ENCODE measurements around the gene TEX11. TPM values are rescaled to one million over a fixed set of nuclear protein-coding genes. Genes with fewer than 3 reads are reported as not detected.

TEX11 gene
- polyA plus RNA-seq, 1 donor, result 0.09 TPM

GRCh38 chrX:70508296-70508911 lies 400.1 kb downstream of the TEX11 start:
- peaks cover 6% of the 10 kb centered on the region for H3K36me3 ChIP-seq (ENCODE audit: control insufficient read depth, insufficient read depth, low read length)
- no peak overlapping the region for H3K27ac ChIP-seq (ENCODE audit: low read length)
- peaks cover 11% of the 10 kb centered on the region for H3K4me1 ChIP-seq (ENCODE audit: control insufficient read depth, insufficient read depth, low read length)
- WGBS (ENCODE audit: insufficient coverage, low lambda C conversion rate), result no CpG with 5 or more reads among the region's 6 CpGs
- no peak overlapping the region for H3K4me3 ChIP-seq (ENCODE audit: low read length)
- H3K9me3 ChIP-seq (ENCODE audit: control insufficient read depth, low read depth, low read length), result no peaks in the 10 kb centered on the region
- DNase-seq, result peak in 1 of 2 donors; percentile 30
- H3K27me3 ChIP-seq (ENCODE audit: control insufficient read depth, insufficient read depth, low read length), result no peaks in the 10 kb centered on the region

- DNase-seq, result no peak
- peaks cover 31% of the 10 kb centered on the region for H3K36me3 ChIP-seq (ENCODE audit: control insufficient read depth, insufficient read depth, low read length)
- H3K27me3 ChIP-seq (ENCODE audit: control insufficient read depth, insufficient read depth, low read length), result no peaks in the 10 kb centered on the region
- no peak overlapping the region for H3K4me3 ChIP-seq (ENCODE audit: low read length)
- no peaks in the 10 kb centered on the region for H3K9me3 ChIP-seq (ENCODE audit: control insufficient read depth, low read depth, low read length)
- H3K4me1 ChIP-seq (ENCODE audit: control insufficient read depth, insufficient read depth, low read length), result peaks cover 11% of the 10 kb centered on the region
- no CpG with 5 or more reads among the region's 4 CpGs for WGBS (ENCODE audit: insufficient coverage, low lambda C conversion rate)
- H3K27ac ChIP-seq (ENCODE audit: low read length), result no peak overlapping the region
Observed at GRCh38 chrX:70505451-70505841, 403.1 kb downstream of the TEX11 start.

- Histone ChIP-seq H3K27ac (ENCODE audit: low read length) (no peak overlapping the region), H3K9me3 (ENCODE audit: control insufficient read depth, low read depth, low read length) (no peaks in the 10 kb centered on the region), H3K27me3 (ENCODE audit: control insufficient read depth, insufficient read depth, low read length) (no peaks in the 10 kb centered on the region), H3K4me3 (ENCODE audit: low read length) (no peak overlapping the region), H3K4me1 (ENCODE audit: control insufficient read depth, insufficient read depth, low read length) (peaks cover 11% of the 10 kb centered on the region), H3K36me3 (ENCODE audit: control insufficient read depth, insufficient read depth, low read length) (peaks cover 36% of the 10 kb centered on the region)
- DNase-seq, result no peak
- no CpG with 5 or more reads among the region's 6 CpGs for WGBS (ENCODE audit: insufficient coverage, low lambda C conversion rate)
Observed at GRCh38 chrX:70504772-70505450, 403.6 kb downstream of the TEX11 start.

GRCh38 chrX:70500826-70501225 lies 407.7 kb downstream of the TEX11 start:
- Histone ChIP-seq H3K36me3 (ENCODE audit: control insufficient read depth, insufficient read depth, low read length) (peaks cover 61% of the 10 kb centered on the region), H3K27me3 (ENCODE audit: control insufficient read depth, insufficient read depth, low read length) (no peaks in the 10 kb centered on the region), H3K4me1 (ENCODE audit: control insufficient read depth, insufficient read depth, low read length) (no peaks in the 10 kb centered on the region), H3K27ac (ENCODE audit: low read length) (no peak overlapping the region), H3K4me3 (ENCODE audit: low read length) (no peak overlapping the region), H3K9me3 (ENCODE audit: control insufficient read depth, low read depth, low read length) (no peaks in the 10 kb centered on the region)
- no CpG with 5 or more reads among the region's 4 CpGs for WGBS (ENCODE audit: insufficient coverage, low lambda C conversion rate)
- DNase-seq, result no peak

GRCh38 chrX:70498129-70498528 lies 410.4 kb downstream of the TEX11 start:
- WGBS (ENCODE audit: insufficient coverage, low lambda C conversion rate), result no CpG with 5 or more reads among the region's 2 CpGs
- H3K27ac ChIP-seq (ENCODE audit: low read length), result no peak overlapping the region
- peaks cover 75% of the 10 kb centered on the region for H3K36me3 ChIP-seq (ENCODE audit: control insufficient read depth, insufficient read depth, low read length)
- DNase-seq, result no peak
- no peak overlapping the region for H3K4me3 ChIP-seq (ENCODE audit: low read length)
- no peaks in the 10 kb centered on the region for H3K9me3 ChIP-seq (ENCODE audit: control insufficient read depth, low read depth, low read length)
- no peaks in the 10 kb centered on the region for H3K27me3 ChIP-seq (ENCODE audit: control insufficient read depth, insufficient read depth, low read length)
- no peaks in the 10 kb centered on the region for H3K4me1 ChIP-seq (ENCODE audit: control insufficient read depth, insufficient read depth, low read length)

GRCh38 chrX:70497026-70497425 lies 411.5 kb downstream of the TEX11 start:
- H3K36me3 ChIP-seq (ENCODE audit: control insufficient read depth, insufficient read depth, low read length), result peaks cover 77% of the 10 kb centered on the region

GRCh38 chrX:70496491-70496890 lies 412.0 kb downstream of the TEX11 start:
- Histone ChIP-seq H3K27me3 (ENCODE audit: control insufficient read depth, insufficient read depth, low read length) (no peaks in the 10 kb centered on the region), H3K4me1 (ENCODE audit: control insufficient read depth, insufficient read depth, low read length) (no peaks in the 10 kb centered on the region), H3K4me3 (ENCODE audit: low read length) (no peak overlapping the region), H3K36me3 (ENCODE audit: control insufficient read depth, insufficient read depth, low read length) (peaks cover 76% of the 10 kb centered on the region), H3K27ac (ENCODE audit: low read length) (no peak overlapping the region), H3K9me3 (ENCODE audit: control insufficient read depth, low read depth, low read length) (no peaks in the 10 kb centered on the region)
- no peak for DNase-seq
- no CpG with 5 or more reads among the region's 5 CpGs for WGBS (ENCODE audit: insufficient coverage, low lambda C conversion rate)

More at GRCh38 chrX:70497026-70497425, 411.5 kb downstream of the TEX11 start:
- Histone ChIP-seq H3K4me3 (ENCODE audit: low read length) (no peak overlapping the region), H3K4me1 (ENCODE audit: control insufficient read depth, insufficient read depth, low read length) (no peaks in the 10 kb centered on the region), H3K27me3 (ENCODE audit: control insufficient read depth, insufficient read depth, low read length) (no peaks in the 10 kb centered on the region), H3K27ac (ENCODE audit: low read length) (no peak overlapping the region), H3K9me3 (ENCODE audit: control insufficient read depth, low read depth, low read length) (no peaks in the 10 kb centered on the region)
- no CpG with 5 or more reads among the region's 3 CpGs for WGBS (ENCODE audit: insufficient coverage, low lambda C conversion rate)
- no peak for DNase-seq

- DNase-seq, result no peak
- WGBS (ENCODE audit: insufficient coverage, low lambda C conversion rate), result no CpG with 5 or more reads among the region's 4 CpGs
- Histone ChIP-seq H3K27me3 (ENCODE audit: control insufficient read depth, insufficient read depth, low read length) (no peaks in the 10 kb centered on the region), H3K27ac (ENCODE audit: low read length) (no peak overlapping the region), H3K4me1 (ENCODE audit: control insufficient read depth, insufficient read depth, low read length) (no peaks in the 10 kb centered on the region), H3K4me3 (ENCODE audit: low read length) (no peak overlapping the region), H3K9me3 (ENCODE audit: control insufficient read depth, low read depth, low read length) (no peaks in the 10 kb centered on the region), H3K36me3 (ENCODE audit: control insufficient read depth, insufficient read depth, low read length) (peaks cover 65% of the 10 kb centered on the region)
Observed at GRCh38 chrX:70494441-70494840, 414.1 kb downstream of the TEX11 start.

GRCh38 chrX:70488856-70489255 lies 419.7 kb downstream of the TEX11 start:
- WGBS (ENCODE audit: insufficient coverage, low lambda C conversion rate), result no CpG with 5 or more reads among the region's 2 CpGs
- Histone ChIP-seq H3K9me3 (ENCODE audit: control insufficient read depth, low read depth, low read length) (no peaks in the 10 kb centered on the region), H3K4me1 (ENCODE audit: control insufficient read depth, insufficient read depth, low read length) (peaks cover 3% of the 10 kb centered on the region), H3K4me3 (ENCODE audit: low read length) (no peak overlapping the region), H3K27ac (ENCODE audit: low read length) (no peak overlapping the region), H3K27me3 (ENCODE audit: control insufficient read depth, insufficient read depth, low read length) (no peaks in the 10 kb centered on the region), H3K36me3 (ENCODE audit: control insufficient read depth, insufficient read depth, low read length) (peaks cover 43% of the 10 kb centered on the region)
- DNase-seq, result no peak

- no CpG with 5 or more reads among the region's 7 CpGs for WGBS (ENCODE audit: insufficient coverage, low lambda C conversion rate)
- H3K4me1 ChIP-seq (ENCODE audit: control insufficient read depth, insufficient read depth, low read length), result peaks cover 21% of the 10 kb centered on the region
- peak in 1 of 2 donors; percentile 33 for DNase-seq
- peaks cover 23% of the 10 kb centered on the region for H3K36me3 ChIP-seq (ENCODE audit: control insufficient read depth, insufficient read depth, low read length)
- no peak overlapping the region for H3K4me3 ChIP-seq (ENCODE audit: low read length)
- no peak overlapping the region for H3K27ac ChIP-seq (ENCODE audit: low read length)
- H3K27me3 ChIP-seq (ENCODE audit: control insufficient read depth, insufficient read depth, low read length), result no peaks in the 10 kb centered on the region
- no peaks in the 10 kb centered on the region for H3K9me3 ChIP-seq (ENCODE audit: control insufficient read depth, low read depth, low read length)
Observed at GRCh38 chrX:70485466-70485865, 423.0 kb downstream of the TEX11 start.

- H3K27me3 ChIP-seq (ENCODE audit: control insufficient read depth, insufficient read depth, low read length), result no peaks in the 10 kb centered on the region
- H3K27ac ChIP-seq (ENCODE audit: low read length), result peak overlapping the region; percentile 76
- H3K4me1 ChIP-seq (ENCODE audit: control insufficient read depth, insufficient read depth, low read length), result peaks cover 50% of the 10 kb centered on the region
- no CpG with 5 or more reads among the region's 2 CpGs for WGBS (ENCODE audit: insufficient coverage, low lambda C conversion rate)
- H3K9me3 ChIP-seq (ENCODE audit: control insufficient read depth, low read depth, low read length), result no peaks in the 10 kb centered on the region
- no peak for DNase-seq
- no peak overlapping the region for H3K4me3 ChIP-seq (ENCODE audit: low read length)
- peaks cover 20% of the 10 kb centered on the region for H3K36me3 ChIP-seq (ENCODE audit: control insufficient read depth, insufficient read depth, low read length)
Observed at GRCh38 chrX:70482300-70482699, 426.2 kb downstream of the TEX11 start.

Measured in large intestine (tissue), 3 donors.